ENCODE results near the gene TIMM29. TPM values are rescaled to one million over a fixed set of nuclear protein-coding genes. Genes with fewer than 3 reads are reported as not detected.

Gene TIMM29
- 60.3 and 60.8 TPM in 2 replicates for total RNA-seq (2014; rRNA removed; shearing (Covaris generic); ENCODE audit: low replicate concordance)

DNA sequence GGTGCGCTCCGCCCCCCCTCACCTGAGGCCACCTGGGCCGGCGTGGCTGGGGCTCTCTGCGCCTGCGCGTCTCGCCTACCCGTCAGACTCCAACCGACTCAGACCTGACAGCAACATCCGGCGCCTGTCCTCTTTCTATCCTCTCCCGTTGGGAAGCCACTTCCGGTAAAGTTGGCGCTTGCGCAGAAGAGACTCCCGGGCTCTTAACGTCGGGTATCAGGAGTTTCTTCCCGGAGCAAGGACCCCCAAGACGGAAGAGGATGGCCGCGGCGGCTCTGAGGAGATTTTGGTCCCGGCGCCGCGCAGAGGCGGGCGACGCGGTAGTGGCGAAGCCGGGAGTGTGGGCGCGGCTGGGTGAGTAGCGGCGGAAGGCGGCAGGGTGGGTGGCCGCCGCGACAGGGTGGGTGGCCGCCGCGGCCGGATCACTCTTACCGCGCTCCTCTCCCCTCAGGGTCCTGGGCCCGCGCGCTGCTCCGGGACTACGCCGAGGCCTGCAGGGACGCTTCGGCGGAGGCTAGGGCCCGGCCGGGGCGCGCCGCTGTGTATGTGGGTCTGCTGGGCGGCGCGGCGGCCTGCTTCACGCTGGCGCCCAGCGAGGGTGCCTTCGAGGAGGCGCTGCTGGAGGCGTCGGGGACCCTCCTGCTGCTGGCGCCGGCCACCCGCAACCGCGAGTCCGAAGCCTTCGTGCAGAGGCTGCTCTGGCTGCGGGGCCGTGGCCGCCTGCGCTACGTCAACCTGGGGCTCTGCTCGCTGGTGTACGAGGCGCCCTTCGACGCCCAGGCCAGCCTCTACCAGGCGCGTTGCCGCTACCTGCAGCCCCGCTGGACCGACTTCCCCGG lies at the start of gene TIMM29, which contains the start of gene YIPF2:
Gene TIMM29 (plus strand): TSS at position 249 of the 839 bp plus-strand sequence. CDS start 12 bp downstream, at position 261.
Gene YIPF2 (minus strand): TSS at position 77 of the 839 bp plus-strand sequence. CDS start 229 bp downstream, outside the sequence.
- peak; percentile 97 for DNase-seq (ENCODE audit: low read depth)
- in situ Hi-C loops (cut with HindIII; ENCODE audit: low pct_unique_long_range_greater_than_20kb, low sequenced_read_pairs), result no loop called here

DNA sequence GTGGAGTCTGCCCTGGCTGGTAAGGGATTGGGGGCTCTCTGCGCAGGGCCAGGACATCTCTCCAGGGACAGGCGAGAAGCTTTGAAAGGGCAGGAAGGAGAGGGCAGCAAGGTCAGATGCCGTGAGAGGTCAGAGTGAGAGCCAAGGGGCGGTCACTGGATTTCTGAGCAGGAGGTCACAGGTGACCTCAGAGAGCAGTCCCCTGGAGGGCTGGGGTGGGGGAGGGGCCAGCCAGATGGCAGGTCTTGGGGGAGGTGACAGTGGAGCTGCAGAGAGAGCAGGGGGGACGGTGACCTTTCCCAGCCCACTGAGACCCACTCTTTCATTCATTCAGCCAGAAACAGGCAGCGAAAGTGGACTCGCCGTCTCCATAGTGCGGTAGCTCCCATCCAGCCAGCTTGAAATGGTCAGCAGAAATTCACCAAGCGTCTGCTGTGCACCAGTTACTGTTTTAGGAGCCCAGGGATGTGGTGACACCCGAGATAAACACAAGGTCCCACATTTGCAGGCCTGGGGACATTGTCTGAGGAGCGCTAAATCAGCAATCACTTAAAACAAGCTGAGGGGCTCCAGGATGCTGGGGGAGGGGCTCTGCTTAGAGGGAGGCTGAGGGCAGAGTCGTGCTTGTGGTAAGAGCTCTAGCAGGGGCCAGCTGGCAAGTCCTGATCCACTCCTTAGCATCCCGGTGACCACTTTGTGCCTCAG lies 47.1 kb upstream of the TIMM29 start:
- in situ Hi-C loops (cut with HindIII; ENCODE audit: low pct_unique_long_range_greater_than_20kb, low sequenced_read_pairs), result no loop called here

DNA sequence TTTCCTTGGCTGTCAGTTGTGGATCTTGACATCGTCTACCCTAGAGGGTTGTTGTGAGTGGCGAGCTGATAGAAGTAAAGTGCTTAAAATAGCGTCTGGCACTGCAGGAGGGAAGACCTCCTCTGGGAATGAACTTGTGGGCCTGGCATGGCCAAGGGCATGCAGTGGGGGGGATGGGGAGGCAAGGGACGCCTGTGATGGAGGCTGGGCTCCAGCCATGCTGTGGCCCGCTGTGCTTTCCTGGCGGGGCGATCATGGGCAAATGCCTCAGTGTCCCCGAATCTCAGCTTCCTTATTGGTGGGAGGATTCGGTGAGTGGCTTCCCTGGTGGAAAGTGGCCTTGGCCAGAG lies 46.5 kb upstream of the TIMM29 start:
- DNase-seq (ENCODE audit: low read depth), result no peak
- in situ Hi-C loops (cut with HindIII; ENCODE audit: low pct_unique_long_range_greater_than_20kb, low sequenced_read_pairs), result no loop called here

More for the DNA sequence above, 47.1 kb upstream of the TIMM29 start:
- DNase-seq (ENCODE audit: low read depth), result no peak

DNA sequence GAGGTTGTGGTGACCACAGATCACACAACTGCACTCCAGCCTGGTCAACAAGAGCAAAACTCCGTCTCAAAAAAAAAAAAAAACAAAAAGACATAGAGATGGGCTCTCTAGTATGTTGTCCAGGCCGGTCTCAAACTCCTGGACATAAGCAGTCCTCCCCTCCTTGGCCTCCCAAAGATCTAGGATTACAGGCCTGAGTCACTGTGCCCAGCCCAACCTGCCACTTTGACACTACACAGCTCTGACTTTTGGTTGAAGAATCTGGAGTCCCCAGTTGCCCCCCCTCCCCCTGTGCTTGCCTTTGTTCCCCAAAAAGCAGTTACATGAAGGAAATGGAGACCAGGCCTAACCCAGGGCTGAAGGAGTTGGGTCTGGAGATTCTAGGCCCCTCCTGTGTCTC lies 44.3 kb upstream of the TIMM29 start:
- in situ Hi-C loops (cut with HindIII; ENCODE audit: low pct_unique_long_range_greater_than_20kb, low sequenced_read_pairs), result no loop called here
- no peak for DNase-seq (ENCODE audit: low read depth)

DNA sequence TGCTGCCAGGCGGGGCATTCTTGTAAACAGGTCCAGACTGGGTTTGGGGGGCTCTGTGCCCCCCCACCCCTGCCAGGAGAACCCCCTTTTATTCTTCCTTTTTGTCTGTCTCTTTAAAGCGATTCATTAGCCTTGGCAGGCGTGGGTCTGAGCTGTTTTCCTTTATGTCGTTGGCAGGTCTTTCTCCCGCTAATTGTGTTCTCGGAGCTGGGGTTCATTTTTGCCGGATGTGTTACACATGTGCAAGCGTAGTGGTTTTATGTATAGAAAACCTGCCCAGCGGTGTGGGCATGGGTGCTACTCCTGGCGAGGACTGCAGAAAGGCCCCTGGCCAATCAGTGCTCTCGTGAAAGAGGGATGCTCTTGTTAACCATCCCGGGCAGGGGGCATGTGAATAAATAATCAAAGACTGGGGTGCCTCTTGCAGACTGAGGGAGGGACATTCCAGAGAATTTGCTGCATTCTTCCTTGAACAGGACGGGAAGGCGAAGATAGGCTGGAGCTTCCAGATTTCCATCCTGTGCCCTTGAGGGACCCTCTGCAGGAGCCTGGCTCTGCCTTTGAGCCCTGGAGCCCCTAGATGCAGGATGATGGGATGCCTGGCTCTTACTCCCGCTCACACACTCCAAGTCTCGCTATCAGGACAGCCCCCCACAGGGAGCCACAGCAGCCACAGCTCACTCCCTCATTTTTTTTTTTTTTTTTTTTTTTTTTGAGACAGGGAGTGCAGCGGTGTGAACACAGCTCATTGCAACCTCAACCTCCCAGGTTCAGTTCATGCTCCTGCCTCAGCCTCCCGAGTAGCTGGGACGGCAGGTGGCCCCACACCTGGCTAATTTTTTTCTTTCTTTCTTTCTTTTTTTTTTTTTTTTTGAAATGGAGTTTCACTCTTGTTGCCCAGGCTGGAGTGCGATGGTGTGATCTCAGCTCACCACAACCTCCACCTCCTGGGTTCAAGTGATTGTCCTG lies 43.1 kb upstream of the TIMM29 start:
- in situ Hi-C loops (cut with HindIII; ENCODE audit: low pct_unique_long_range_greater_than_20kb, low sequenced_read_pairs), result no loop called here
- DNase-seq (ENCODE audit: low read depth), result no peak

DNA sequence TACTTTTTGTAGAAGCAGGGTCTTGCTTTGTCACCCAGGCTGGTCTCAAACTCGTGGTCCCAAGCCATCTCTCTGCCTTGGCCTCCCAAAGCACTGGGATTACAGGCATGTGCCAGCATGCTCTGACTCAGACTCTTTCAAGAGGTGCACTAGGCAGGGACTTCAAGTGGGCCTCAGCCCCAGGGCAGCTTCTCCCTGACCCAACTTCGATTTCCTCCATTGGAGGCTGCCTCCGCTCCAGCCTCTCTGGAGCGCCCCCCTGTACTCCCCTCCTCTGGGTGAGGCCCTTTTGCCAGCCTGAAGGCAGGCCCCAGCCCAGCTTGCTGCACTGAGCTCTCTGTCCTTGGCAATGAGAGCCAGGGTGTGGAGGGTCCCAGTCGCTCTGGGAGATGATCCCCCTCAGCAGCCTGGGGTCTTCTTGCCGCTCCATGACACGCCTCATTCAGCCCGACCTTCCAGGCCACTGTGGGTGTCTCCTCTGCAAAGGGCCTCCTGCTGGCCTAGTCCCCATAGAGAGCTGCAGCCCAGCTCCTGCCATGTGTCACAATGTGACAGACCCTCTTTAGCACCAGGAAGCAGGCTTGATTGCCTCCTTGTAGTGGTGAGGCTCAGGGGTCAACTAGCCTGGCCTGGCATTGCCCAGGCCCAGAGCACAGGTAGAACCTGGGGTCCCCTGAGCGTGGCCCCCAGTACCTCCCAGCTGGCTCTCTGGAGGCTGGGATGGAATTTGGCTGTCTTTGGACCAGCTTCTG lies 40.8 kb upstream of the TIMM29 start:
- no peak for DNase-seq (ENCODE audit: low read depth)
- in situ Hi-C loops (cut with HindIII; ENCODE audit: low pct_unique_long_range_greater_than_20kb, low sequenced_read_pairs), result no loop called here

DNA sequence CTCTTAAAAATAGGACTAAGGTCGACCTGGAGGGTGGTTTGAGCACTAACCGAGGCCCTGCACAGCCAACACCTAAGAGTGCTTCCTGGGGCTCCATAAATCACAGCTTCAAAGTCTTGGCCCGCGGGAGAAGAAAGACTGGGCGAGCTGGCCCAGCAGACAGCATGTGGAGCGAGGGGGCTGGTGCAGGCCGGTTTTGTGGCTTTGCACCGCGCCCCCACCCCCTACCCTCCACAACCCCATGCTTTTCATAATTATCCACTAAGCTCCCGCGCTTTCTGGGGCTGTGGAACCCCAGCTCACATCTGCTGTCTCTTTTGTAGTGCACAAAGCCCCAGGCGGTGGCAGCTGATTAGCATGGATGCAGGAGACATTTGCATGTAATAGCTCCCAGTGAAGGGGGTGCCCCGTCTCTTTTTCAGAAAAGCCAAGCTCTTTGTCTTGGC lies 40.2 kb upstream of the TIMM29 start:
- in situ Hi-C loops (cut with HindIII; ENCODE audit: low pct_unique_long_range_greater_than_20kb, low sequenced_read_pairs), result no loop called here
- no peak for DNase-seq (ENCODE audit: low read depth)

DNA sequence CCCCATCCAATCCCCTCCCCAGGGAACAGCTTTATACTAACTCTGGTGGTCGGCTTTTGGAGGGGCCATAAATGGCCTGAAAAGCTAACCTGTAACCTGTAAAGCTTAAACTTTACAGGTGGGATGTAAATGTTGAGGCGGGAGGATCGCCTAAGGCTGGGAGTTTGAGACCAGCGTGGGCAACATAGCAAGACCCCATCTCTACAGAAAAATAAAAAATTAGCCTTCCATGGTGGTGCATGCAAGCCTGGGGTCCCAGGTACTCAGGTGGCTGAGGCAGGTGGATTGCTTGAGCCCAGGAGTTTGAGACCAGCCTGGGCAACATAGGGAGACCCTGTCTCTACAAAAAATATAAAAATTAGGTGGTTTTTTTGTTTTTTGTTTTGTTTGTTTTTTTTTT lies 38.7 kb upstream of the TIMM29 start:
- no peak for DNase-seq (ENCODE audit: low read depth)
- in situ Hi-C loops (cut with HindIII; ENCODE audit: low pct_unique_long_range_greater_than_20kb, low sequenced_read_pairs), result no loop called here

DNA sequence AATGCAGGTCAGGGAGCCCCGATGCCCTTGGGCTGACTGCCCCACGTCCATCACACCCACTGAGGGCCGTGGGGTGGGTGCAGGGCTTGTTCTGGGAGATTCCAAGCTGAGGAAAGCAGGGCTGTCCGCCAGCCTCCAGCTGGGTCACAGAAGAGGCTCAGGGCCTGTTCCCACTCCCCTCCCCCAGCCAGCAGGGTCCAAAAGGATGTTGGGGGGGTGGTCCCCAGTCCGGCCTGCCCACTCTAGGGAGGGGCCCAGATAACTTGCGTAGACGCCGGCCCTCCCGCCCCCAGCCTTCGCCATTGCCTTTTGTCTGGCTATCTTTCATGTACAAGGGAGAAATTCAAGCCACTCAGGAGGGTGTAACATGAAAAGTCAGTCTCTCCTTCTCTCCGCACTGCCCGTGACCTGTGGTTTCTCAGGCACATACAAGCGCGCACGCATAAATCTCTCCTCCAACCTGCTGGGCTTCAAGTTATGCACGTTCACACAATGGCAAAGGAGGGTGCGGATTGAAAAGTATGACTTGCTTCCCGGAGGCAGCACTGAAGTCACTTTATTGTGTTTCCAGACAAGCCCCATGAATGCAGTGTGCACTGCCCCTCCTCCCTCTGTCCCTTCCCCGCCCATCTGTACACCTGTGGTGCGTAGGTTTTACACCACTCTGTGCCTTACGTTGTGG lies 37.1 kb upstream of the TIMM29 start:
- in situ Hi-C loops (cut with HindIII; ENCODE audit: low pct_unique_long_range_greater_than_20kb, low sequenced_read_pairs), result no loop called here
- DNase-seq (ENCODE audit: low read depth), result no peak

DNA sequence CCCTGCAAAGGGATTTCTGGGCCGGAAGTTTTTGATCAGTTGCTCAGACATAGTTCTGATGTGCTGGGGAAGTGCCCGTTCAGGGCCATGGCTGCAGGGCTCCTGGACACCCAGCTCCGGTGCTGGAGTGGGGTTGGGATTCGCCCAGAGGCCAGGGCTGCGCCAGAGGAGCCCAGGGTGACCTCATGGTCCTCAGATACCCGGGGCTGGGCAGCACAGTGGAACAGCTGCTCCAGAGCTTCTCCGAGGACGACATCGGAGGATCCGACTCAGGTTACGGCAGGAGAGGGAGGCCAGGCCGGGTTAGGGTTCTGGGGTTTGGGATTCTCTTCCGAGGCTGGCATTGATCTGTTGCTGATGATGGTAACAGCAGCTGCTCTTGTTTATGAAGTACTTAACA lies 36.4 kb upstream of the TIMM29 start:
- DNase-seq (ENCODE audit: low read depth), result no peak
- in situ Hi-C loops (cut with HindIII; ENCODE audit: low pct_unique_long_range_greater_than_20kb, low sequenced_read_pairs), result no loop called here

DNA sequence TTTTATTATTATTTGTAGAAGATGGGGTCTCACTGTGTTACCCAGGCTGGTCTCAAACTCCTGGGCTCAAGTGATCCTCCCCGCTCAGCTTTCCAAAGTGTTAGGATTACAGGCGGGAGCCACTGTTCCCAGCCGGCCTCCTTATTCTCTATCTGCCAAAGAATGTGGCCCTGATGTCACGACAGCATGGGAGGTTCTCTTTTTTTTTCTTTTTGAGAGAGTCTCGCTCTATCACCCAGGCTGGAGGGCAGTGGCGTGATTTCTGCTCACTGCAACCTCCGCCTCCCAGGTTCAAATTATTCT lies 33.7 kb upstream of the TIMM29 start:
- in situ Hi-C loops (cut with HindIII; ENCODE audit: low pct_unique_long_range_greater_than_20kb, low sequenced_read_pairs), result no loop called here
- DNase-seq (ENCODE audit: low read depth), result no peak

DNA sequence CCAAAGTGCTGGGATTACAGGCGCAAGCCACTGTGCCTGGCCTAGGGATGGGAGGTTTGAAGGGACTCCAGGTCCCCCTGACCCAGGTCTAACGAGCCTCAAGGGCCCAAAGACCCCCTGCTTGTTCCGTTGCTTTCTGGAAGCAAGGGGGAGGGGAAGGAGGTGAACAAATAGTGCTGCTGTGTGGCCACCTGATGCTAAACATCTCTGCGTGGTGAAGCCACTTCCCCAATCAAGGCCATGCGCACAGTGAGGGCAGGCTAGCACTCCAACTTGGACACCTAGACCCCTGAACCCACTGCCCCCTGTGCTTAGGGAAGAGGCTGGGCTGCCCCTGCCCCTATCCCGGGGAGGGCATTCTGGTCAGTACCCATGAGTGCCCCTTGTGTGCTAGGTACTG lies 33.2 kb upstream of the TIMM29 start:
- in situ Hi-C loops (cut with HindIII; ENCODE audit: low pct_unique_long_range_greater_than_20kb, low sequenced_read_pairs), result no loop called here
- no peak for DNase-seq (ENCODE audit: low read depth)

DNA sequence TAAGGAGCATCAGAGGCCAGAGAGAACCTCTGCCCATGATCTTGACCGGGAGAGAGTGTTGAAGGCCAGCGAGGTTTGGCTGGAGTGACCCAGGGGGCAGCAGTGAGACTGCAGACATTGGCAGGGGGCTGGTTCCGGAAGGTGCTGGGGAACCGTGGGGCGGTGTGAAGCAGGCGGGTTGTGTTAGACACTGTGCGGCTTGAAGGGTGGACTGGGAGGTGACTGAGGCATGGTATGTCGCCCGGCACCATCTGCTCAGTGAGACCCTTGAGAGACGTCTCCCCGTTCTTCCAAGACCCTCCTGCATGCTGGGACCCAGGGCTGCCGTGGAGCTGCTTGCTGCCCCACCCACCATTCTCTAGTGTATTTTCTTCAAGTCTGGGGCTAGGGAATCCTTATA lies 32.7 kb upstream of the TIMM29 start:
- in situ Hi-C loops (cut with HindIII; ENCODE audit: low pct_unique_long_range_greater_than_20kb, low sequenced_read_pairs), result no loop called here
- DNase-seq (ENCODE audit: low read depth), result no peak

DNA sequence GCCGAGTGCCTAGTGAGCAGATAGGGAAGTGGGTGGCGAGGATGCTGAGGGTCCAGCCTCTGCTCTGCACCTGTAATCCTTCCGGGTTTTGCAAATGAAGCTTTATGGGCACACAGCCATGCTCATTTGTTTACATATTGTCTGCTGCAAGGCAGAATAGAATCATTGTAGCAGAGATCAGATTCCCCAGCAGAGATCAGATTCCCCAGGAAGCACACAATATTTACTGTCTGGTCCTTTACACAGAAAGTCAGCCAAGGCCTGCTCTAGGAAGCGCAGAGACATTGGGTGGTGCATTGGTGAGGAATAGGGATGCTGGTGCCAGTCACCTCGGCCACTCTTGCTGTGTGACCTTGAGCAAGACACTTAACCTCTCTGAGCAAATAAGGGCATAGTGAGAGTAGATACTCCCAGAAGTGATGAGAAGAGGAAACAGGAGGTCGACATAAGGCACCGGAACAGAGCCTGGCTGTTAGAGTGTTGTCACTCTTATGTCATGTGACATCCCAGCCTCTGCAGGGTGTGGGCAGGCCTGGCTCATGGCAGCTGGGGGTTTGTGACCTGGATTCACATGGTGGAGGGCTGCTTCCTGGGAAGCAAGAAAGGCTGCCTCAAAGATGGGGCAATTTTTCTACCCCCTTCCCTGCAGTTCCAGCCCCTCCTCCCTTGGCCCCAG lies 31.6 kb upstream of the TIMM29 start:
- no peak for DNase-seq (ENCODE audit: low read depth)
- in situ Hi-C loops (cut with HindIII; ENCODE audit: low pct_unique_long_range_greater_than_20kb, low sequenced_read_pairs), result no loop called here

DNA sequence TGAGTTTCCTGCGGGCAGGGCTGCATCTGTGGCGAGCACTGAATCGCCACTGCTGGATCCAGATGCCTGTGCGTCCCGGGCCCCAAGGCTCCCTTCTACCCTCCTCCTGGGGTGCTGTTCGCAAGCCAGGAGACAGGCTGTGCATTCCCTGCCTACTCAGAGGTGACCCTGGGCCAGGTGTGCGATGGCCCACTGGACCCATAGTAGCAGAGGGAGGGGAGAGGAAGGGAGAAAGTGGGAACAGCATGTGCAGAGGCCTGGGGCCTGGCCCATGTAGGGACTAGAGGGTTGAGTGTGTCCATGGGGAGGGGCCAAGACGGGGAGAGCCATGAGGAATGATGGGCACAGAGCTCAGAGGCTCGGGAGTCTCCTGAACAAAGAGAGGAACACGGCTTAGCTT lies 30.0 kb upstream of the TIMM29 start:
- in situ Hi-C loops (cut with HindIII; ENCODE audit: low pct_unique_long_range_greater_than_20kb, low sequenced_read_pairs), result no loop called here
- no peak for DNase-seq (ENCODE audit: low read depth)

DNA sequence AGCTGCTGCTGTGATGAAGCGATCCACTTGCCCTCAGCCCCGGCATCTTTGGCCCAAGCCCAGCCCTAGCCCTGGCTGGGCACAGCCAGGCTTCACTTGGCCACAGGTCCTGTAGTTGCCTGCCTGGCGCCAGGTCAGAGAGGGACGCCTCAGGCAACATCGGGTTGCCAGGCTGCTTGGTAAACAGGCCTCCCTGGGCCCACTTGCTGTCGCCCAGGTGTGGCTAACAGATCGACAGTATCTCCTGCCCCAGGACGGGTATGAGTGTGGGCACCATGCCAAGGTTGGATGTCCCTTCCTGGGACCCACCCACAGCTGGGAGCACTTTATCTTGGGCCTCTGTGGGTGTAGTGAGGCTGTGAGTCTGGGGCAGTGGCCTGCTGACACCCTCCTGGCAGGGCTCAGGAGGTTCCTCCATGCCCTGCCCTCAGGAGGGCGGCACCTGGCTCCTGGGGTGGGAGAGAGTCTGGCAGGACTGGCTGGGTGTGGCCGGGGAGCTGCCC lies 29.4 kb upstream of the TIMM29 start:
- in situ Hi-C loops (cut with HindIII; ENCODE audit: low pct_unique_long_range_greater_than_20kb, low sequenced_read_pairs), result no loop called here
- no peak for DNase-seq (ENCODE audit: low read depth)

DNA sequence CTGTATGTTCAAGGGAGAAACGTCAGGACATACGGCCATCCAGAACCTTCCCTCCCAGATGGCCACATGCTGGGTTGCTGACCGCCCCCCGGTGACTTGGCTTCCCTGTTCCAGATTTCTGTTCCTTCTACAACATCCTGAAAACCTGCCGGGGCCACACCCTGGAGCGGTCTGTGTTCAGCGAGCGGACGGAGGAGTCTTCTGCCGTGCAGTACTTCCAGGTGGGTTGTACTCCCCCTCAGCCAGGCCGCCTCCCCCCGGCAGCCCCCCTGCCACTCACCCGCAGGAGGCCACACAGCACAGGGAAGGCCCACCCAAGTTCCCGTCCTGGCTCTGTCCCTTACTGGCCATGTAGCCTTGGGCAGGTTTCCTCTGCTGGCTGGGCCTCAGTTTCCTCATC lies 20.7 kb upstream of the TIMM29 start:
- in situ Hi-C loops (cut with HindIII; ENCODE audit: low pct_unique_long_range_greater_than_20kb, low sequenced_read_pairs), result no loop called here
- no peak for DNase-seq (ENCODE audit: low read depth)

Measured in Caki2 (cell line).